Fibroblast of mammary gland (primary cell): ENCODE results near the gene TMEM9.

Experiments used
- DNase-seq: peaks from one replicate; pipeline ENCODE4 v3.0.0-alpha.2; 2010; ENCODE audit warnings: low read depth
- H3K4me3 ChIP-seq: 2 replicates; pipeline ENCODE4 v1.5.1; 2011; ENCODE audit warnings: low read depth, mild to moderate bottlenecking, low read length, moderate library complexity; ENCODE audit not compliant: control insufficient read depth
- TF ChIP-seq, protein P1 (sequence below): conservative IDR thresholded peaks from 2 replicates; pipeline ENCODE4 v1.5.1; 2011; ENCODE audit warnings: low read depth, low read length, inconsistent platforms; ENCODE audit not compliant: control insufficient read depth, insufficient read depth

Gene TMEM9

GRCh38 chr1:201142849-201143725 is 11.2 kb downstream of the TMEM9 start:
- H3K4me3 ChIP-seq: no peak overlapping the region
- DNase-seq: no peak
- TF ChIP-seq, protein P1, sequence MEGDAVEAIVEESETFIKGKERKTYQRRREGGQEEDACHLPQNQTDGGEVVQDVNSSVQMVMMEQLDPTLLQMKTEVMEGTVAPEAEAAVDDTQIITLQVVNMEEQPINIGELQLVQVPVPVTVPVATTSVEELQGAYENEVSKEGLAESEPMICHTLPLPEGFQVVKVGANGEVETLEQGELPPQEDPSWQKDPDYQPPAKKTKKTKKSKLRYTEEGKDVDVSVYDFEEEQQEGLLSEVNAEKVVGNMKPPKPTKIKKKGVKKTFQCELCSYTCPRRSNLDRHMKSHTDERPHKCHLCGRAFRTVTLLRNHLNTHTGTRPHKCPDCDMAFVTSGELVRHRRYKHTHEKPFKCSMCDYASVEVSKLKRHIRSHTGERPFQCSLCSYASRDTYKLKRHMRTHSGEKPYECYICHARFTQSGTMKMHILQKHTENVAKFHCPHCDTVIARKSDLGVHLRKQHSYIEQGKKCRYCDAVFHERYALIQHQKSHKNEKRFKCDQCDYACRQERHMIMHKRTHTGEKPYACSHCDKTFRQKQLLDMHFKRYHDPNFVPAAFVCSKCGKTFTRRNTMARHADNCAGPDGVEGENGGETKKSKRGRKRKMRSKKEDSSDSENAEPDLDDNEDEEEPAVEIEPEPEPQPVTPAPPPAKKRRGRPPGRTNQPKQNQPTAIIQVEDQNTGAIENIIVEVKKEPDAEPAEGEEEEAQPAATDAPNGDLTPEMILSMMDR: no peak

GRCh38 chr1:201142011-201142848 is 12.0 kb downstream of the TMEM9 start:
- peak; percentile 43 for DNase-seq
- H3K4me3 ChIP-seq: no peak overlapping the region
- TF ChIP-seq, protein P1: no peak

GRCh38 chr1:201141418-201141817 is 12.9 kb downstream of the TMEM9 start:
- no peak for DNase-seq
- no peak overlapping the region for H3K4me3 ChIP-seq
- TF ChIP-seq, protein P1: no peak

DNA sequence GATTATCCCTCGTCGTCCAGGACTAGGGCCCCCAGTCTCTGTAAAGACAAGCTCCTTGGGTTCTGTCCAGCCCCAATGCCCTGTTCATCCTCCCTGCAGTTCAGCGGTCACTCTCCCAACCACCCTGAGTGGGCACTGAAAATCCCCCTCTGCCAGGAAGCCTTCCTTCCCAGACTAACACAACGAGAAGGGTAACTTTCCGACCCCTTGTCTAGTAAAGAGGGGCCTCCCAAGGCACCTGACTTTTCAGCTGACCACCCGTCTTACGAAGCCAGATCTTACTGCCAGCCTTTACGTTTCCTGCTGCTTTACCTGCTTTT is 13.4 kb downstream of the TMEM9 start:
- H3K4me3 ChIP-seq: no peak overlapping the region
- TF ChIP-seq, protein P1: no peak
- no peak for DNase-seq

DNA sequence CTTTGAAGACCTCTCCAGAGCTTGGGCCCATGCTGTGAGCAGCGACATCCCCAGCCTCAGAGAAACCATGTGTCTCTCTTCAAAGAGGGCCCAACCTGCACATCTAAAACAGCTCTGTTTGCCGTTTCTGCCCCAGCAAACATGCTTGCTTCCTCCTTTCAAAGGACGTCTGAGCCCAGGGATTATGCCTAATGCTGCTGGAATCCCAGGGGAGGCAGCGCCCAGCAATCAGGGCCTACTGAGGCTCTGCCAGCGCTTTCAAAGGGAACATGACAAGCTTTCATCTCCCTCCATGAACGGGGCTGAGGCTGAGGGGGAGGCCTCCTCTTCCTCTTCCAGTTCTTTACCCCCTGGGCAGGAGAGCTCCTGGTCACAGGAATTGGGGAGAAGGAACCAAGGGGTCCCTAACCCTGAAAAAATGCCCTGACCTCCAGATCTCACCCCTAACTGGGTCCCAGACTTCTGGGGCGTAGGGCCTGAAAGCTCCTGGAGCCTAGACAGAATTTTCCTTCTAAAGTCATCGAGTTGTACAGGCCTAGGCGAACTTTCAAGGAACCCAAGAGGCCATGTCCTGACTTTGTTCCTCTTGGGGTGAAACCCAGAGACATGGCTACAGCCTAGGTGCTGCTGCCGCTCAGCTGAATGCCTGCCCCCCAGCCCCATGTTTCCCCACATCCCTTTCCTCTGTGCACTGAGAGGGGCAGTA is 13.9 kb downstream of the TMEM9 start:
- no peak overlapping the region for H3K4me3 ChIP-seq
- TF ChIP-seq, protein P1: no peak
- DNase-seq: no peak

- DNase-seq: no peak
- H3K4me3 ChIP-seq: no peak overlapping the region
- TF ChIP-seq, protein P1: no peak
Measured at GRCh38 chr1:201139756-201140155, 14.5 kb downstream of the TMEM9 start.
